ENCODE results near the gene DDX10. TPM values are rescaled to one million over a fixed set of nuclear protein-coding genes. Genes with fewer than 3 reads are reported as not detected.

Gene DDX10
- total and polyA plus RNA-seq, 2 of the 8 experiments (the other 6 are each of a cell fraction or from before 2014, with no cell fraction given) = 49.2 to 52.2 TPM

DNA sequence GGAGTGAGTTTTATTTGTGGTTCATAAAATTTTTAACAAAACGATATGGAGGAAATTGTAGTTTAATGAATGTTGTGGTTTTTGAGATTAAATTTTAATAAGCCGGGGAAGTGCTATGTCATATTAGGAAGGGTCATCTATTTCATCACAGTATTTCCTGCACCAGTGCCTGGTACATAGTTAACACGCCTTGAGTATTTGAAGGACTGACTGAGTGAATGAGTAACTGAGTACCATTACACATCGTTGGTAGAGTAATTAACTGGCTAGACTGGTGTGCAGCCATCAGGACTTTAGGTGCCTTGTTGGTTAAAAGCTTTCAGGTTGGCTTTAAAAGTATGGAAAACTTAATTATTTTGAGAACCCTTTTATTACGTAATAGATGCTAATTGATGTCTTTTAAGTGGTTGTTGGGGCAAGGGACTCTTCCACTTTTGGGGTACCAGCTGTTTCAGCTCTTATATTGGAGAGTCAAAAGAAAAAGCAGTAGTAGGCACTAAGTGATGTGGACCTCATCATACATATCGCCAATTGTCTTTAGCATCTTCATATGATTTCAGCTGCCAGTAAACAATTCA, 101.8 kb downstream of the DDX10 start:
- no peaks in the 10 kb centered on the region for H3K4me1 ChIP-seq (replicated peaks in 1 of 4; ENCODE audit: control insufficient read depth in 3 of 4, insufficient read depth in 4 of 4, low read length in 3 of 4)
- H2BK12ac ChIP-seq (ENCODE audit: low read depth, low read length) = no peak overlapping the region
- no peak overlapping the region for H3K4ac ChIP-seq (replicated peaks; ENCODE audit: insufficient read length, low read depth, low read length)
- H2AFZ ChIP-seq (ENCODE audit: low read length) = no peak overlapping the region
- no peak overlapping the region for H3K4me3 ChIP-seq (ENCODE audit: extremely low read depth in 1 of 4, insufficient read depth in 2 of 4, low read depth in 3 of 4, low read length in 4 of 4)
- no peak overlapping the region for H3K23ac ChIP-seq (ENCODE audit: insufficient read length)
- no peak overlapping the region for H3K4me2 ChIP-seq (ENCODE audit: insufficient read depth in 1 of 2, low read depth in 2 of 2, low read length in 2 of 2)
- H3K56ac ChIP-seq (replicated peaks; ENCODE audit: insufficient read length, low read depth, low read length) = no peak overlapping the region
- no peak overlapping the region for H3K9ac ChIP-seq (replicated peaks in 1 of 4; ENCODE audit: extremely low read depth in 1 of 4, low read depth in 3 of 4, low read length in 3 of 4)
- H2AK5ac ChIP-seq (ENCODE audit: low read depth, low read length) = no peak overlapping the region
- no peak overlapping the region for H2BK20ac ChIP-seq (ENCODE audit: low read length)
- FAIRE-seq (no peak), DNase-seq (ENCODE audit: low read depth in 1 of 2, low spot score in 2 of 2) (no peak)
- no peak overlapping the region for H2BK120ac ChIP-seq (replicated peaks; ENCODE audit: low read depth, low read length)
- peaks cover 0 to 2% (median 0%) of the 10 kb centered on the region in 4 experiments; a peak in 1 of 7 replicates for H3K27me3 ChIP-seq (replicated peaks in 1 of 4; ENCODE audit: control insufficient read depth in 3 of 4, extremely low read depth in 1 of 4, insufficient read depth in 3 of 4, low read length in 3 of 4)
- no peak overlapping the region for H4K91ac ChIP-seq (replicated peaks; ENCODE audit: insufficient read length, low read length)
- no peak overlapping the region for H3K27ac ChIP-seq (ENCODE audit: low read depth, low read length)
- peaks cover under 1 to 1% of the 10 kb centered on the region in 2 experiments; a peak in 1 of 4 replicates for H3K79me2 ChIP-seq (ENCODE audit: control insufficient read depth in 1 of 2, insufficient read depth in 2 of 2, low read length in 2 of 2)
- peaks cover 5% of the 10 kb centered on the region for H3K79me1 ChIP-seq (ENCODE audit: low read depth, low read length)
- peaks cover 0 to 2% of the 10 kb centered on the region in 2 experiments for H4K20me1 ChIP-seq (replicated peaks in 1 of 2; ENCODE audit: control insufficient read depth in 1 of 2, insufficient read depth in 2 of 2, low read length in 2 of 2)
- H3K14ac ChIP-seq (ENCODE audit: insufficient read length) = no peak overlapping the region
- TF ChIP-seq SIX5 (IDR thresholded peaks at IDR 0.05; ENCODE audit: low read depth, low read length) = no peak
- no peak for TF ChIP-seq GTF2F1 (IDR thresholded peaks at IDR 0.05; ENCODE audit: borderline replicate concordance, low read depth, low read length)
- TF ChIP-seq KDM1A (IDR thresholded peaks at IDR 0.05; ENCODE audit: borderline replicate concordance, low read length) = no peak
- TF ChIP-seq CEBPB (IDR thresholded peaks at IDR 0.05; ENCODE audit: low read depth, low read length) = peak; percentile 51; the same call in 1 of the 2 replicates
- WGBS, 2 experiments (ENCODE audit: extremely low coverage in 1 of 2, insufficient coverage in 1 of 2, insufficient read length in 1 of 2, insufficient replicate concordance in 2 of 2, low coverage in 1 of 2, low lambda C conversion rate in 2 of 2, missing lambda C conversion rate in 1 of 2) = 90 to 100% methylated on average over 2 to 6 of the region's 6 CpGs
- no peaks in the 10 kb centered on the region for H3K36me3 ChIP-seq (ENCODE audit: control insufficient read depth in 2 of 4, insufficient read depth in 4 of 4, low read length in 3 of 4)
- no peaks in the 10 kb centered on the region for H3K9me3 ChIP-seq (ENCODE audit: insufficient read depth in 2 of 2, low read depth in 1 of 2, low read length in 1 of 2)
- H3K18ac ChIP-seq (ENCODE audit: extremely low read depth, low read length) = no peak overlapping the region
- no peak overlapping the region for H4K8ac ChIP-seq (ENCODE audit: extremely low read depth, insufficient read depth, low read length)
- CTCF ChIA-PET (ENCODE audit: partially characterized antibody) = no interaction called here
- no peak overlapping the region for H2BK5ac ChIP-seq (ENCODE audit: low read depth, low read length)
- H3K23me2 ChIP-seq (ENCODE audit: low read depth, low read length) = no peaks in the 10 kb centered on the region
- POLR2A ChIA-PET (ENCODE audit: partially characterized antibody) = no interaction called here
- H4K5ac ChIP-seq (ENCODE audit: insufficient read length, low read depth, low read length) = no peak overlapping the region
- no peak overlapping the region for H2BK15ac ChIP-seq (ENCODE audit: low read length)

All from H1 (cell line).